HepG2 (cell line): ENCODE data around the gene ATP6V1G2. TPM values are rescaled to one million over a fixed set of nuclear protein-coding genes. Genes with fewer than 3 reads are reported as not detected.

Experiments used
- AHR ChIP-seq: IDR thresholded peaks from 2 replicates; pipeline ENCODE4 v1.6.1; 2018; ENCODE audit warnings: missing genetic modification reagents, missing compliant biosample characterization
- ARID3A ChIP-seq: IDR thresholded peaks from 2 replicates; pipeline ENCODE4 v1.6.1; 2012; ENCODE audit warnings: low read depth, low read length, improper control_type of control experiment
- CBX2 ChIP-seq, 2 experiments: fragments of 200-600 bp in 1 of 2; sonication (generic); formaldehyde crosslinking in 1 of 2; IDR thresholded peaks; 2 replicates each; pipeline versions ENCODE4 v1.7.0 to v1.8.1; 2018 to 2022; ENCODE audit warnings: low read depth in 2 of 2, low read length in 1 of 2, mild to moderate bottlenecking in 1 of 2, missing genetic modification reagents in 1 of 2
- ETV6 ChIP-seq: sonication (generic); formaldehyde crosslinking; conservative IDR thresholded peaks from 2 replicates; pipeline ENCODE4 v1.4.0; 2020; ENCODE audit warnings: missing genetic modification reagents
- FOXP4 ChIP-seq: sonication (generic); formaldehyde crosslinking; IDR thresholded peaks from 2 replicates; pipeline ENCODE4 v1.4.0; 2020; ENCODE audit warnings: missing genetic modification reagents
- JDP2 ChIP-seq: sonication (generic); formaldehyde crosslinking; IDR thresholded peaks from 2 replicates; pipeline ENCODE4 v1.8.1; 2022; ENCODE audit warnings: missing genetic modification reagents, borderline replicate concordance
- KAT8 ChIP-seq: IDR thresholded peaks from 2 replicates; pipeline ENCODE4 v1.6.1; 2016; ENCODE audit warnings: missing genetic modification reagents, missing compliant biosample characterization
- NFKBIZ ChIP-seq: IDR thresholded peaks from 2 replicates; pipeline ENCODE4 v1.6.1; 2018; ENCODE audit warnings: missing genetic modification reagents, missing compliant biosample characterization
- PLSCR1 ChIP-seq: sonication (generic); formaldehyde crosslinking; IDR thresholded peaks from 2 replicates; pipeline ENCODE4 v1.5.0; 2020; ENCODE audit warnings: missing genetic modification reagents, mild to moderate bottlenecking, borderline replicate concordance
- TBX2 ChIP-seq: sonication (generic); formaldehyde crosslinking; IDR thresholded peaks from 2 replicates; pipeline ENCODE4 v1.5.0; 2020; ENCODE audit warnings: missing genetic modification reagents, mild to moderate bottlenecking, borderline replicate concordance
- TEF ChIP-seq: sonication (generic); formaldehyde crosslinking; IDR thresholded peaks from 2 replicates; pipeline ENCODE4 v1.5.0; 2020; ENCODE audit warnings: missing genetic modification reagents
- TOPORS ChIP-seq: sonication (generic); formaldehyde crosslinking; IDR thresholded peaks from 2 replicates; pipeline ENCODE4 v1.8.0; 2023; ENCODE audit warnings: mild to moderate bottlenecking, missing genetic modification reagents
- XBP1 ChIP-seq: sonication (generic); formaldehyde crosslinking; IDR thresholded peaks from 2 replicates; pipeline ENCODE4 v1.5.0; 2020; ENCODE audit warnings: missing genetic modification reagents
- ZBTB1 ChIP-seq: sonication (generic); formaldehyde crosslinking; IDR thresholded peaks from 2 replicates; pipeline ENCODE4 v1.4.0; 2020; ENCODE audit warnings: missing genetic modification reagents, borderline replicate concordance
- ZBTB26 ChIP-seq: IDR thresholded peaks from 2 replicates; pipeline ENCODE4 v1.6.1; 2016; ENCODE audit warnings: missing compliant biosample characterization, missing genetic modification reagents, borderline replicate concordance
- ZNF264 ChIP-seq: sonication (generic); formaldehyde crosslinking; IDR thresholded peaks from 2 replicates; pipeline ENCODE4 v1.4.0; 2020; ENCODE audit warnings: missing genetic modification reagents
- ZNF530 ChIP-seq: sonication (generic); formaldehyde crosslinking; IDR thresholded peaks from 2 replicates; pipeline ENCODE4 v1.5.0; 2020; ENCODE audit warnings: low read depth, mild to moderate bottlenecking, missing genetic modification reagents
- ZNF576 ChIP-seq: sonication (generic); formaldehyde crosslinking; IDR thresholded peaks from 2 replicates; pipeline ENCODE4 v1.4.0; 2020; ENCODE audit warnings: mild to moderate bottlenecking, missing genetic modification reagents
- ZNF75D ChIP-seq: sonication (generic); formaldehyde crosslinking; IDR thresholded peaks from 2 replicates; pipeline ENCODE4 v1.8.1; 2023; ENCODE audit warnings: missing genetic modification reagents, mild to moderate bottlenecking, borderline replicate concordance
- ZNF775 ChIP-seq: sonication (generic); formaldehyde crosslinking; IDR thresholded peaks from 2 replicates; pipeline ENCODE4 v1.4.0; 2020; ENCODE audit warnings: missing genetic modification reagents, mild to moderate bottlenecking, moderate library complexity, borderline replicate concordance
- ZNF781 ChIP-seq: sonication (generic); formaldehyde crosslinking; IDR thresholded peaks from 2 replicates; pipeline ENCODE4 v1.5.1; 2020; ENCODE audit warnings: borderline replicate concordance, mild to moderate bottlenecking, missing genetic modification reagents; ENCODE audit errors: not compliant biosample characterization
- polyA plus RNA-seq, 8 experiments: library from polyadenylated mRNA; depleted of rRNA in 3 of 8; stranded (reverse) in 7 of 8; unstranded in 1 of 8; fragments of >200 nt; fragmentation: Illumina TruSeq in 4 of 8; extraction: Trizol in 4 of 8; gene quantifications; 2 replicates each; pipeline versions ENCODE4 v1.2.1 to v1.2.3, GENCODE V29; 2011 to 2016; ENCODE audit warnings: low read depth in 4 of 8, missing spikeins in 1 of 8, mixed read lengths in 1 of 8; ENCODE audit not compliant: insufficient read depth in 1 of 8
- total RNA-seq, 5 experiments: library from RNA; depleted of rRNA; stranded (reverse); fragments of >200 nt; fragmentation: Illumina TruSeq; extraction: Trizol; gene quantifications; 2 replicates each; pipeline ENCODE4 v1.2.3, GENCODE V29; 2016; ENCODE audit warnings: low read depth in 1 of 5

The ATP6V1G2 gene
- total and polyA plus RNA-seq, 2 of the 13 experiments (the other 11 are each of a cell fraction or from before 2014, with no cell fraction given): 0.27 to 0.83 TPM

- TF ChIP-seq FOXP4 (peak; percentile 58), ZNF264 (CRISPR knock-in tag) (peak; percentile 92), ZBTB26 (peak; percentile 85; the same call in 1 of the 2 replicates), ZBTB1 (CRISPR knock-in tag) (0 out of 2 replicates have a peak, but pooled peaks have one; percentile 52), PLSCR1 (CRISPR knock-in tag) (no peak), ARID3A (0 out of 2 replicates have a peak, but pooled peaks have one; percentile 6), TOPORS (CRISPR knock-in tag) (no peak; the same call in 1 of the 2 replicates), ZNF576 (peak; percentile 41; the same call in 1 of the 2 replicates), TBX2 (CRISPR knock-in tag) (peak; percentile 60), TEF (CRISPR knock-in tag) (peak; percentile 14; the same call in 1 of the 2 replicates), AHR (CRISPR knock-in tag) (peak; percentile 74), XBP1 (CRISPR knock-in tag) (peak; percentile 89), CBX2 (IDR thresholded peaks at IDR 0.05; ENCODE audit: low read depth, low read length) (no peak), CBX2 (CRISPR knock-in tag; IDR thresholded peaks at IDR 0.05; ENCODE audit: low read depth) (0 out of 2 replicates have a peak, but pooled peaks have one; percentile 57), NFKBIZ (peak; percentile 79), ETV6 (peak; percentile 48), JDP2 (CRISPR knock-in tag) (no peak), ZNF530 (no peak), KAT8 (CRISPR knock-in tag) (peak; percentile 95), ZNF781 (peak; percentile 95), ZNF775 (no peak), ZNF75D (CRISPR knock-in tag) (no peak; the same call in 1 of the 2 replicates)
These were observed 4.5 kb downstream of the ATP6V1G2 start, which contains the start of gene DDX39B (continued) for GRCh38 chr6:31541658-31542521.
